CD4-positive, alpha-beta T cell (primary cell): ENCODE results near the gene LEP. TPM values are rescaled to one million over a fixed set of nuclear protein-coding genes. Genes with fewer than 3 reads are reported as not detected.

Experiments
- ATAC-seq: fragments of 200-7000 bp; cut with Tn5 transposase; one replicate; pipeline ENCODE4 v1.10.0; 2022; ENCODE audit warnings: mild to moderate bottlenecking; ENCODE audit not compliant: poor library complexity
- CTCF ChIA-PET: fragments of 350-600 bp; sonication (Branson Sonifier 250); formaldehyde crosslinking; loops from one replicate; lab custom pipeline; 2021; ENCODE audit warnings: antibody characterized with exemption, inconsistent platforms; lab: Charles Lee
- POLR2A ChIA-PET: fragments of 350-600 bp; sonication (Branson Sonifier 250); formaldehyde crosslinking; loops from one replicate; lab custom pipeline; 2021; ENCODE audit warnings: antibody characterized with exemption, inconsistent platforms; lab: Charles Lee
- DNase-seq, 14 experiments: peaks; one replicate each; pipeline ENCODE4 v3.0.0-alpha.2; 2013 to 2020; ENCODE audit warnings: mixed read lengths in 2 of 14
- H3K27ac ChIP-seq, 2 donors: one replicate each; pipeline versions ENCODE4 v1.5.1 to v1.7.0; 2013; ENCODE audit warnings: low read length in 2 of 2, low read depth in 1 of 2, mild to moderate bottlenecking in 1 of 2
- H3K27me3 ChIP-seq, 2 experiments: 1 replicate in 1 of 2; 2 replicates in 1 of 2; pipeline versions ENCODE4 v1.6.1 to v1.7.0; 2013; ENCODE audit warnings: low read length in 2 of 2, control low read depth in 1 of 2, mild to moderate bottlenecking in 1 of 2, moderate library complexity in 1 of 2; ENCODE audit not compliant: insufficient read depth in 2 of 2, control insufficient read depth in 1 of 2
- H3K36me3 ChIP-seq: one replicate; pipeline ENCODE4 v1.6.1; 2013; ENCODE audit warnings: low read length, control low read depth; ENCODE audit not compliant: insufficient read depth
- H3K4me1 ChIP-seq: one replicate; pipeline ENCODE4 v1.6.1; 2013; ENCODE audit warnings: low read length, control low read depth; ENCODE audit not compliant: insufficient read depth
- H3K4me3 ChIP-seq: one replicate; pipeline ENCODE4 v1.5.1; 2013; ENCODE audit warnings: mild to moderate bottlenecking, low read length, moderate library complexity
- H3K9me3 ChIP-seq, 2 experiments: 1 replicate in 1 of 2; 2 replicates in 1 of 2; pipeline versions ENCODE4 v1.6.1 to v1.7.0; 2013; ENCODE audit warnings: low read length in 2 of 2, mild to moderate bottlenecking in 2 of 2, control low read depth in 1 of 2, moderate library complexity in 1 of 2; ENCODE audit not compliant: control insufficient read depth in 1 of 2, insufficient read depth in 1 of 2
- H3K27ac Mint-ChIP-seq: one replicate; pipeline ENCODE4 v1.8.0; 2020; ENCODE audit warnings: mixed read lengths
- H3K27me3 Mint-ChIP-seq: one replicate; pipeline ENCODE4 v1.8.0; 2021; ENCODE audit warnings: mixed read lengths
- H3K36me3 Mint-ChIP-seq: one replicate; pipeline ENCODE4 v1.8.0; 2021; ENCODE audit warnings: low read depth, mixed read lengths
- H3K4me1 Mint-ChIP-seq: one replicate; pipeline ENCODE4 v1.8.0; 2021; ENCODE audit warnings: low read depth, mixed read lengths
- H3K4me3 Mint-ChIP-seq: one replicate; pipeline ENCODE4 v1.8.0; 2020; ENCODE audit warnings: mild to moderate bottlenecking, mixed read lengths
- H3K9me3 Mint-ChIP-seq: one replicate; pipeline ENCODE4 v1.8.0; 2020; ENCODE audit warnings: mixed read lengths
- CTCF ChIP-seq: fragments of 200-600 bp; IDR thresholded peaks from one replicate; pipeline ENCODE4 v1.8.0; 2022; ENCODE audit warnings: antibody characterized with exemption, mild to moderate bottlenecking
- intact Hi-C, 2 experiments: fragments of 100-400 bp; cut with DNase I in 1 of 2; cut with micrococcal nuclease in 1 of 2; formaldehyde crosslinking; loops; one replicate each; pipeline versions ENCODE4 v1.15.1 to v1.9.0; 2023 to 2025; cut with DNase I, micrococcal nuclease
- total RNA-seq, 174 experiments: library from RNA in 2 of 174; stranded (reverse) in 2 of 174; gene quantifications; one replicate each; pipeline ENCODE4 v1.2.3 and lab custom pipeline; 2021 to 2026

The LEP gene
- total RNA-seq, 2 experiments from 2014 or later: not detected

- DNase-seq: no peak
- no peaks in the 10 kb centered on the region for H3K9me3 ChIP-seq
- H3K4me3 ChIP-seq: no peak overlapping the region
- no peak for ATAC-seq
- ChIA-PET CTCF (no interaction called here), POLR2A (no interaction called here)
- Mint-ChIP-seq H3K4me3 (no peak overlapping the region), H3K36me3 (no peaks in the 10 kb centered on the region), H3K4me1 (no peaks in the 10 kb centered on the region), H3K9me3 (no peaks in the 10 kb centered on the region), H3K27ac (no peak overlapping the region), H3K27me3 (peaks cover 38% of the 10 kb centered on the region)
- no peak overlapping the region for H3K27ac ChIP-seq
- TF ChIP-seq CTCF: no peak
- peaks cover under 1 to 9% of the 10 kb centered on the region in 2 experiments for H3K27me3 ChIP-seq
- no peaks in the 10 kb centered on the region for H3K36me3 ChIP-seq
- no peaks in the 10 kb centered on the region for H3K4me1 ChIP-seq
- intact Hi-C loops: no loop called here
These were observed 6.0 kb downstream of the LEP start for GRCh38 chr7:128247108-128247507.

- H3K4me1 ChIP-seq: no peaks in the 10 kb centered on the region
- no peaks in the 10 kb centered on the region for H3K36me3 Mint-ChIP-seq
- H3K27me3 ChIP-seq: peaks cover 0 to 9% of the 10 kb centered on the region in 2 experiments
- H3K27ac ChIP-seq: no peak overlapping the region
- ChIA-PET POLR2A (no interaction called here), CTCF (no interaction called here)
- no peaks in the 10 kb centered on the region for H3K9me3 Mint-ChIP-seq
- no peaks in the 10 kb centered on the region for H3K4me1 Mint-ChIP-seq
- peaks cover 34% of the 10 kb centered on the region for H3K27me3 Mint-ChIP-seq
- no peak overlapping the region for H3K4me3 Mint-ChIP-seq
- no peaks in the 10 kb centered on the region for H3K36me3 ChIP-seq
- DNase-seq: peak in 2 of 14 experiments; percentile 8 to 32
- no peak overlapping the region for H3K4me3 ChIP-seq
- H3K9me3 ChIP-seq: no peaks in the 10 kb centered on the region
- intact Hi-C loops: no loop called here
- TF ChIP-seq CTCF: no peak
- no peak overlapping the region for H3K27ac Mint-ChIP-seq
- ATAC-seq: no peak
These were observed 6.6 kb downstream of the LEP start for GRCh38 chr7:128247640-128248194.

GRCh38 chr7:128251337-128251736, 10.3 kb downstream of the LEP start:
- H3K9me3 ChIP-seq: no peaks in the 10 kb centered on the region
- no peaks in the 10 kb centered on the region for H3K9me3 Mint-ChIP-seq
- H3K27ac Mint-ChIP-seq: no peak overlapping the region
- ATAC-seq (no peak), DNase-seq (no peak)
- H3K4me1 Mint-ChIP-seq: no peaks in the 10 kb centered on the region
- peaks cover 13% of the 10 kb centered on the region for H3K27me3 Mint-ChIP-seq
- intact Hi-C loops: no loop called here
- no peak overlapping the region for H3K4me3 Mint-ChIP-seq
- H3K4me1 ChIP-seq: no peaks in the 10 kb centered on the region
- H3K36me3 Mint-ChIP-seq: no peaks in the 10 kb centered on the region
- no peak overlapping the region for H3K4me3 ChIP-seq
- H3K27me3 ChIP-seq: no peaks in the 10 kb centered on the region
- TF ChIP-seq CTCF: no peak
- no peaks in the 10 kb centered on the region for H3K36me3 ChIP-seq
- POLR2A ChIA-PET: no interaction called here
- H3K27ac ChIP-seq: no peak overlapping the region
- CTCF ChIA-PET: no interaction called here
